T-cell (primary cell): ENCODE data around the gene TTC7B. TPM values are rescaled to one million over a fixed set of nuclear protein-coding genes. Genes with fewer than 3 reads are reported as not detected.
A peak's percentile ranks its signal among the peaks of the same experiment; 100 is the strongest.

ENCODE experiments used
- ATAC-seq, 4 experiments: fragments of 200-7000 bp in 3 of 4; fragments of 150-1000 bp in 1 of 4; cut with Tn5 transposase; replicated peaks in 1 of 4; 1 replicate in 3 of 4; 2 replicates in 1 of 4; pipeline ENCODE4 v1.10.0; 2021; ENCODE audit warnings: moderate library complexity in 3 of 4, mild to moderate bottlenecking in 2 of 4, moderate number of reproducible peaks in 1 of 4
- CTCF ChIA-PET, 2 donors: fragments of 300-600 bp; sonication (Branson Sonifier 250); formaldehyde crosslinking; loops; one replicate each; lab custom pipeline; 2022; ENCODE audit warnings: antibody characterized with exemption in 2 of 2; lab: Charles Lee
- POLR2A ChIA-PET, 2 donors: fragments of 300-600 bp; sonication (Branson Sonifier 250); formaldehyde crosslinking; loops; one replicate each; lab custom pipeline; 2022; ENCODE audit warnings: antibody characterized with exemption in 2 of 2; lab: Charles Lee
- DNase-seq, 35 experiments: peaks; one replicate each; pipeline versions ENCODE4 v3.0.0 to v3.0.0-alpha.2; 2013 to 2023
- H3K27ac ChIP-seq: one replicate; pipeline ENCODE4 v1.5.1; 2013; ENCODE audit warnings: low read length
- H3K27me3 ChIP-seq, 2 experiments: replicated peaks in 1 of 2; 1 replicate in 1 of 2; 2 replicates in 1 of 2; pipeline versions ENCODE4 v1.6.1 to v1.7.0; 2013; ENCODE audit warnings: low read length in 1 of 2, mixed read lengths in 1 of 2; ENCODE audit not compliant: control insufficient read depth in 2 of 2, insufficient read depth in 2 of 2; ENCODE audit errors: extremely low read depth in 1 of 2
- H3K36me3 ChIP-seq, 2 donors: 1 replicate in 1 of 2; 2 replicates in 1 of 2; pipeline versions ENCODE4 v1.6.1 to v1.7.0; 2013; ENCODE audit warnings: low read length in 1 of 2; ENCODE audit not compliant: control insufficient read depth in 2 of 2, insufficient read depth in 1 of 2; ENCODE audit errors: extremely low read depth in 1 of 2
- H3K4me1 ChIP-seq, 2 experiments: 1 replicate in 1 of 2; 2 replicates in 1 of 2; pipeline versions ENCODE4 v1.6.1 to v1.7.0; 2013; ENCODE audit warnings: low read length in 2 of 2, mixed read lengths in 1 of 2; ENCODE audit not compliant: insufficient read depth in 2 of 2, control insufficient read depth in 1 of 2; ENCODE audit errors: extremely low read depth in 1 of 2
- H3K4me3 ChIP-seq, 2 donors: 1 replicate in 1 of 2; 2 replicates in 1 of 2; pipeline versions ENCODE4 v1.5.1 to v1.7.0; 2013; ENCODE audit warnings: mild to moderate bottlenecking in 2 of 2, low read length in 1 of 2, moderate library complexity in 1 of 2; ENCODE audit not compliant: control insufficient read depth in 1 of 2; ENCODE audit errors: extremely low read depth in 1 of 2
- H3K9me3 ChIP-seq: 2 replicates; pipeline ENCODE4 v1.7.0; 2013
- H3K27ac Mint-ChIP-seq, 2 donors: one replicate each; pipeline ENCODE4 v1.8.0; 2020 to 2021; ENCODE audit warnings: mild to moderate bottlenecking in 2 of 2, mixed read lengths in 2 of 2
- H3K27me3 Mint-ChIP-seq, 2 donors: one replicate each; pipeline ENCODE4 v1.8.0; 2021 to 2022; ENCODE audit warnings: mixed read lengths in 2 of 2
- H3K36me3 Mint-ChIP-seq: one replicate; pipeline ENCODE4 v1.8.0; 2021; ENCODE audit warnings: mixed read lengths
- H3K4me1 Mint-ChIP-seq, 3 donors: one replicate each; pipeline ENCODE4 v1.8.0; 2020 to 2022; ENCODE audit warnings: mixed read lengths in 3 of 3, mild to moderate bottlenecking in 1 of 3
- H3K4me3 Mint-ChIP-seq, 3 donors: one replicate each; pipeline ENCODE4 v1.8.0; 2020 to 2022; ENCODE audit warnings: mild to moderate bottlenecking in 3 of 3, mixed read lengths in 3 of 3, moderate library complexity in 3 of 3
- H3K9me3 Mint-ChIP-seq, 3 donors: one replicate each; pipeline ENCODE4 v1.8.0; 2020 to 2022; ENCODE audit warnings: mixed read lengths in 3 of 3
- WGBS: methylation state at CpG from one replicate; pipeline ENCODE4 v1.1.5; 2013; ENCODE audit warnings: missing lambda C conversion rate; ENCODE audit not compliant: insufficient coverage; 5-methylcytosine and 5-hydroxymethylcytosine counted together
- total RNA-seq, 35 experiments: library from RNA in 6 of 35; stranded (reverse) in 6 of 35; fragments of 120-200 nt in 1 of 35; gene quantifications; one replicate each; pipeline versions ENCODE4 v1.2.1 to v1.2.4 and lab custom pipeline; 2013 to 2026

Gene TTC7B
- total RNA-seq, 5 donors from 2014 or later (not counting 1 experiment from before 2014, with no cell fraction given), result 1.5 to 2.6 (median 1.7) TPM

DNA sequence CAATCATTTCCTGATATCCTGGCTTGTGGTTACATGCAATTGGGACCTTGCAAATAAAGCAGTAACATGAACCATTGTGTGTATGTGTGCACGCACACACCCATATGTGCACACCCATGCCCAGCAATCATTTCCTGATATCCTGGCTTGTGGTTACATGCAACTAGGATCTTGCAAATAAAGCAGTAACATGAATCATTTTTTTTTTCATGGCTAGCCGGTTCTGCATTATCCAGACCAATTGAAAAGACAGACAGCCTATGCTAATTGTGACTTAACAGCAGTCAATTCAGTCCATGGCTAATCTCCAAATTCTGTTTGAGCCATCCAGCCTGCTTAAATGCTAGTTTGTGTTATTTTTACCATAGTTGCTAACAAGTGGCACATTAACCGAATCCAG, 134.3 kb downstream of the TTC7B start:
- 100% methylated on average over 2 of the region's 3 CpGs for WGBS

DNA sequence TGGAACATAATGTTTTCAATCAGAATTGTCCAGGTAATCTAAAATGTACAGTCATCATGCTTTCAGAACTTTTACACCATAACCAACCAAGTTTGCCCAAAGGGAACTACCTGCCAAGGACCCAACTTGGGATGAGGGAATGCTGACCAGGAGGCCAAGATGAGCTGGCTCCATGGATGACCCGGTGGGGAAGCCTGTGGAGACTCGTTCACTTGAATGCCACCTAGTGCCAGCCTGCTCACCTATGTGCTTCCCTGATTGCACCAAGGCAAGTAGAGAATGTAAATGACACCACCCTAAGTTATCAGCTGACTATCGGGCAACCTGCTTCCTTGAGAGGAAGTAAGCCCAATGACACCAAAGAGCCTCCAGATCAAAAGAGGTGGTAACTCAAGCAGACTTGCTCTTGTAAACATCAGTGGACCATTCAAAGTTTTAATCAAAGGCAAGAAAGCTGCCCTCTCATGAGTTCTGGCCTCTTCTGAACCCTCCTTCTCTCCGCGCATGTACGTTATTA, 137.3 kb downstream of the TTC7B start:
- H3K27me3 ChIP-seq, result no peaks in the 10 kb centered on the region
- no peaks in the 10 kb centered on the region for H3K9me3 ChIP-seq
- H3K4me3 ChIP-seq, result no peak overlapping the region
- WGBS, result 78% methylated on average over 1 of the region's 6 CpGs
- H3K36me3 ChIP-seq, result no peaks in the 10 kb centered on the region
- no peak overlapping the region for H3K27ac ChIP-seq
- peak in 1 of 35 experiments; percentile 8 for DNase-seq
- Mint-ChIP-seq H3K27ac (peak overlapping the region in 1 of 2 donors; percentile 5), H3K4me1 (peaks cover 28 to 38% (median 32%) of the 10 kb centered on the region in 3 donors), H3K27me3 (peaks cover 0 to under 1% of the 10 kb centered on the region in 2 donors), H3K36me3 (no peaks in the 10 kb centered on the region), H3K9me3 (no peaks in the 10 kb centered on the region), H3K4me3 (no peak overlapping the region)
- peaks cover 8% of the 10 kb centered on the region in 2 experiments for H3K4me1 ChIP-seq
- ATAC-seq, result peak in 1 of 4 experiments; percentile 40
- ChIA-PET POLR2A (no interaction called here), CTCF (no interaction called here)

More for the DNA sequence above, 134.3 kb downstream of the TTC7B start:
- Mint-ChIP-seq H3K4me3 (no peak overlapping the region), H3K4me1 (peaks cover 24 to 26% (median 26%) of the 10 kb centered on the region in 3 donors), H3K27me3 (peaks cover 0 to 4% of the 10 kb centered on the region in 2 donors), H3K9me3 (no peaks in the 10 kb centered on the region), H3K36me3 (no peaks in the 10 kb centered on the region), H3K27ac (no peak overlapping the region)
- Histone ChIP-seq H3K27ac (no peak overlapping the region), H3K9me3 (no peaks in the 10 kb centered on the region), H3K27me3 (no peaks in the 10 kb centered on the region), H3K4me1 (peaks cover 8% of the 10 kb centered on the region in 2 experiments), H3K36me3 (no peaks in the 10 kb centered on the region), H3K4me3 (no peak overlapping the region)
- ChIA-PET CTCF (interaction anchor here in 1 of 2 donors (1.7 kb wide), 1 partner anchor 15 kb away, joined by 3 read pairs; no protein-coding TSS in a partner anchor), POLR2A (no interaction called here)
- no peak for DNase-seq
- no peak for ATAC-seq

DNA sequence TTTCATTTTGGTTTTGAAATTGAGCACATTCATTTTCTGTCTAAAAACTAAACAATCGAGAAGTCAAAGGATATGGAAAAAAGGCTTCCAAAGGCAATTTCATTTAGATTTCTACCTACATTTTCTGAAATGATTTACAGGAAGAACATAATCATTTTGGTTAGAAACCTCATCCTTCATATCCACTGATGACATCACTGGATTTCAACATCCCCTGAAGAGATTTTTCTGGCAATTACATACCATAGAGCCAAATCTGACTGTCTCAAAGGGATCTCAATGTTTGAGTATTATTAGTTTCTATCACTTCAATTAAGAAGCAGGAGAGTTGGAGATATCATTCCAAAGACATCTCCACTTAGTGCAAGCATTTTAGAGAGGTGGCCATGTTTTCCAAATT, 137.8 kb downstream of the TTC7B start:
- POLR2A ChIA-PET, result no interaction called here
- H3K36me3 ChIP-seq, result no peaks in the 10 kb centered on the region
- peaks cover 28 to 38% (median 32%) of the 10 kb centered on the region in 3 donors for H3K4me1 Mint-ChIP-seq
- H3K4me3 ChIP-seq, result no peak overlapping the region
- no peak overlapping the region for H3K27ac ChIP-seq
- H3K4me1 ChIP-seq, result peaks cover 8% of the 10 kb centered on the region in 2 experiments
- no peaks in the 10 kb centered on the region for H3K27me3 Mint-ChIP-seq
- WGBS, result no CpG with 5 or more reads among the region's 1 CpG
- DNase-seq (no peak), ATAC-seq (no peak)
- no peaks in the 10 kb centered on the region for H3K9me3 ChIP-seq
- no peaks in the 10 kb centered on the region for H3K36me3 Mint-ChIP-seq
- H3K27me3 ChIP-seq, result no peaks in the 10 kb centered on the region
- H3K4me3 Mint-ChIP-seq, result no peak overlapping the region
- H3K27ac Mint-ChIP-seq, result no peak overlapping the region
- CTCF ChIA-PET, result no interaction called here
- no peaks in the 10 kb centered on the region for H3K9me3 Mint-ChIP-seq

DNA sequence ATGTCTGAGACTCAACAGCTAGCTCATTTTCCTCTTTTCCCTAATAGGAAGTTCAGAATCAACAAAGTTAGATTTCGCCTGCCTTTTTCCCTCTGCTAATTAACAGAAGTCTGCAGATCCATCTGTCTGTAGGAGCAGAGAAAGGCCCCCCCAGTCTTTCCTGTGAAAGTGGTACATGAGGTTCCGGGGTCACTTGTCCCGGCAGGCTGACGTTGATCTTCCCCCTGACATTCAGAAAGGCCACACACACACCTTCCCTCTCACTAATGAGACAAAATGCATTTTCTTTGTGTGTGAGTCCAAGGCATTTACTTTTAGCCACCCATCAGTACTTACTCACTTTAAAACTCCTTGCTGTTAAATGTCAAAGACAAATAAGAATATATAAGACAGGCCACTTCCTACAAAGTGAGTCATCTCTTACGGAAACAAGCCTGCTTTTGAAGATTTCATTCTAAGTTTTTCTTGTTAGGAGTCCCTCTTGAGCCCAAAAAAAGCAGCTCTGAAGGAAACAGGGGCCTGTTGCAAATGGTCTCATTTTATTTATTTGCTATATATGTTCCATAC, 138.7 kb downstream of the TTC7B start:
- Histone ChIP-seq H3K4me1 (peaks cover 8% of the 10 kb centered on the region in 2 experiments), H3K27me3 (no peaks in the 10 kb centered on the region), H3K36me3 (no peaks in the 10 kb centered on the region), H3K27ac (peak overlapping the region; percentile 27), H3K4me3 (no peak overlapping the region), H3K9me3 (no peaks in the 10 kb centered on the region)
- CTCF ChIA-PET, result no interaction called here
- peak; percentile 72 to 93 (median 82) for ATAC-seq
- Mint-ChIP-seq H3K4me3 (peak overlapping the region; percentile 52 to 60 (median 55)), H3K4me1 (peaks cover 28 to 38% (median 32%) of the 10 kb centered on the region in 3 donors), H3K27me3 (no peaks in the 10 kb centered on the region), H3K27ac (peak overlapping the region; percentile 86 to 90), H3K36me3 (no peaks in the 10 kb centered on the region), H3K9me3 (no peaks in the 10 kb centered on the region)
- WGBS, result 24% methylated on average over 3 of the region's 5 CpGs
- POLR2A ChIA-PET, result no interaction called here
- peak in 2 of 35 experiments; percentile 2 to 29 for DNase-seq

DNA sequence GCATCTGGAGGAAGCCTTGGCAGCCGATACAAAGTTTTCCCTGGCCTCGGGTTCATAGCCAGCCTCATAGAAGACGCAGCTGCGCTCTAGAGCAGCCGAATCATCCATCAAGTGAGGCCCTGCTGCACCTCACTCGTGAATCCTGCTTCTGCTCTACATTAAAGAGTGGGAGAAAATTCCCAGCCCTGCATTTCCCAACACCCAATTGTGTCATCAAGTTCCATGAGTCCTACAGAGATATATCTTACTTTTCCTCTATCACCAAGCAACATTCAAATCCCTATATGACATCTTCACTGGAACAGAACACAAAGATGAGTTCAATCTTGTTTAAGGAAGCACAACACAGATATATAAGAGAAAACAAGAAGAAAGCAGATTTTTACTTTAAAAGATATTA, 139.3 kb downstream of the TTC7B start:
- Histone ChIP-seq H3K9me3 (no peaks in the 10 kb centered on the region), H3K4me3 (no peak overlapping the region), H3K27me3 (no peaks in the 10 kb centered on the region), H3K27ac (no peak overlapping the region), H3K36me3 (no peaks in the 10 kb centered on the region), H3K4me1 (peaks cover 8% of the 10 kb centered on the region in 2 experiments)
- no peak for ATAC-seq
- Mint-ChIP-seq H3K4me3 (peak overlapping the region in 1 of 3 donors; percentile 52), H3K4me1 (peaks cover 28 to 41% (median 36%) of the 10 kb centered on the region in 3 donors), H3K27me3 (no peaks in the 10 kb centered on the region), H3K9me3 (no peaks in the 10 kb centered on the region), H3K27ac (peak overlapping the region; percentile 10 to 86), H3K36me3 (no peaks in the 10 kb centered on the region)
- 96% methylated on average over 5 of the region's 6 CpGs for WGBS
- ChIA-PET CTCF (no interaction called here), POLR2A (no interaction called here)
- DNase-seq, result no peak

DNA sequence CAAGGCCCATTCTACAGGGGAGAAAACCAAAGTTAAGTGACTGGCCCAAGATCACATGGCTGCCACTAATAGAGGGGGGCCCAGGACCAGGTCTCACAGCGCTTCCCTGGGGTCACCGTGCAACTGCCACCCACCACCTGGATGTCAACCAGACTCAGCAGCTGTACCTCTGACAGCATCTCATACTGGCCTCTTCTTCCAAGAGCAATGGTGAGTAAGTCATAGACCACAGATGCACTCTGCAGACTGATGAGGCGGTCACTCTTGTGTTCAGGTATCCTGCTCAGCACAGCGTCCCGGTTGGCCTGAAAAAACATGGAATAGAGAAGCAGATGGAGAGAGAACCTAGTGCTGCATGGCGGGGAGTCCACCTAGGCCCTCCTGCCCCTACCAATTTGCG, 139.9 kb downstream of the TTC7B start:
- H3K9me3 ChIP-seq, result no peaks in the 10 kb centered on the region
- Mint-ChIP-seq H3K27ac (peak overlapping the region; percentile 14 to 21), H3K27me3 (no peaks in the 10 kb centered on the region), H3K9me3 (no peaks in the 10 kb centered on the region), H3K4me1 (peaks cover 28 to 46% (median 42%) of the 10 kb centered on the region in 3 donors), H3K36me3 (no peaks in the 10 kb centered on the region), H3K4me3 (no peak overlapping the region)
- no peak for ATAC-seq
- no peak overlapping the region for H3K4me3 ChIP-seq
- 94% methylated on average over 5 of the region's 7 CpGs for WGBS
- DNase-seq, result no peak
- H3K27me3 ChIP-seq, result no peaks in the 10 kb centered on the region
- POLR2A ChIA-PET, result no interaction called here
- no peak overlapping the region for H3K27ac ChIP-seq
- no peaks in the 10 kb centered on the region for H3K36me3 ChIP-seq
- H3K4me1 ChIP-seq, result peaks cover 8% of the 10 kb centered on the region in 2 experiments
- CTCF ChIA-PET, result no interaction called here
